ENCODE data around the gene MYL5. TPM values are rescaled to one million over a fixed set of nuclear protein-coding genes. Genes with fewer than 3 reads are reported as not detected.

Gene MYL5
- total and polyA plus RNA-seq, 12 donors, result 5.9 to 77.6 (median 21.5) TPM

GRCh38 chr4:679629-680028, 5.3 kb downstream of the MYL5 start:
- Histone ChIP-seq H3K27ac (no peak overlapping the region), H3K4me3 (no peak overlapping the region), H3K4me1 (replicated peaks in 1 of 2) (peaks cover 27 to 40% of the 10 kb centered on the region in 2 donors), H3K27me3 (no peaks in the 10 kb centered on the region), H3K9me3 (replicated peaks in 1 of 3) (no peaks in the 10 kb centered on the region), H3K36me3 (replicated peaks in 1 of 2) (no peaks in the 10 kb centered on the region)
- TF ChIP-seq POLR2A (IDR thresholded peaks at IDR 0.05) (no peak), CTCF (IDR thresholded peaks at IDR 0.05) (no peak)
- DNase-seq, result no peak
- WGBS, 4 donors, result 82 to 90% (median 84%) methylated on average over 3 to 11 of the region's 11 CpGs
- intact Hi-C loops (cut with DNase I), result no loop called here

- Histone ChIP-seq H3K27me3 (no peaks in the 10 kb centered on the region), H3K9me3 (replicated peaks in 1 of 3) (no peaks in the 10 kb centered on the region), H3K36me3 (replicated peaks in 1 of 2) (no peaks in the 10 kb centered on the region), H3K4me1 (replicated peaks in 1 of 2) (peaks cover 23 to 37% of the 10 kb centered on the region in 2 donors), H3K27ac (peak overlapping the region in 1 of 5 donors; percentile 8), H3K4me3 (no peak overlapping the region)
- 80 to 85% (median 81%) methylated on average over 8 to 9 of the region's 9 CpGs for WGBS, 4 donors
- TF ChIP-seq POLR2A (IDR thresholded peaks at IDR 0.05) (no peak), CTCF (IDR thresholded peaks at IDR 0.05) (no peak)
- DNase-seq, result no peak
- intact Hi-C loops (cut with DNase I), result no loop called here
Measured at GRCh38 chr4:680091-680490, 5.7 kb downstream of the MYL5 start.

GRCh38 chr4:680551-680927, 6.2 kb downstream of the MYL5 start:
- H3K4me3 ChIP-seq, result peak overlapping the region in 1 of 4 donors; percentile 60
- intact Hi-C loops (cut with DNase I), result no loop called here
- TF ChIP-seq CTCF (IDR thresholded peaks at IDR 0.05) (no peak), POLR2A (IDR thresholded peaks at IDR 0.05) (no peak)
- H3K36me3 ChIP-seq (replicated peaks in 1 of 2), result no peaks in the 10 kb centered on the region
- peaks cover 20 to 33% of the 10 kb centered on the region in 2 donors for H3K4me1 ChIP-seq (replicated peaks in 1 of 2)
- DNase-seq, result peak; percentile 54 to 72 (median 70)
- H3K27ac ChIP-seq, result peak overlapping the region in 1 of 5 donors; percentile 84
- no peaks in the 10 kb centered on the region for H3K9me3 ChIP-seq (replicated peaks in 1 of 3)
- WGBS, 4 donors, result 38 to 62% (median 51%) methylated on average over 7 to 17 of the region's 17 CpGs
- no peaks in the 10 kb centered on the region for H3K27me3 ChIP-seq

DNA sequence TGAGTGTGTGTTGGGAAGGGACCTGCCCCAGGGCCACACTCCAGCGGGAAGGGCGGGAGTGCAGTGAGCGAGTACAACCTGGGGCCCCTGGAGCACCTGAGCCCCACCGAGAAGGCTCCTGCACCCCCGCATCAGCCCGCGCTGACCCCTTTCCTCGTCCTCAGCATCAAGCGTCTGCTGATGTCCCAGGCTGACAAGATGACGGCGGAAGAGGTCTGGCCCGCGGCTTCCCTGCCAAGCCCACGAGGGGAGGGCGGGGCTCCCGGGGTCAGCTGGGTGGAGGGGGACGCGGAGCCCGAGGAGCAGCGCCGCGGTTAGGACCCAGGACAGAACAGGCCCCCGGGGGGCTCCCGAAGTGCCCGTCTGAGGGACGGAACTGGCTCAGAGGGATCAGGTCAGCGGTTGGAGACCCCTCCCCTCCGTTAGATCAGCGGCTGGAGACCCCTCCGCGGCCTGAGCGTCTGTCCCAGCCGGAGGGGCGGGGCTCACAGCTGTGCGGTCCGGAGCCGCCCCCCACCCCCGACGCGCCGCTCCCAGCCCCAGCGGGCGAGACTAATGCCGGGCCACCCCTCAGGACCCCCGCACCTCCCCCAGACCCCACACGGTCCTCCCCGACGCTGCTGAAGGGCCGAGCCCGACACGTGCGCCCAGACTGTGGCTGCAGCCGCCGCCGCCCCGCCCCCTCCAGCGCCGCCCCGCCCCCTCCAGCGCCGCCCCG, 6.7 kb downstream of the MYL5 start:
- no peaks in the 10 kb centered on the region for H3K36me3 ChIP-seq (replicated peaks in 1 of 2)
- peak; percentile 72 to 83 (median 82) for DNase-seq
- intact Hi-C loops (cut with DNase I), result no loop called here
- no peaks in the 10 kb centered on the region for H3K9me3 ChIP-seq (replicated peaks in 1 of 3)
- H3K4me3 ChIP-seq, result peak overlapping the region in 2 of 4 donors; percentile 60 to 64
- H3K27ac ChIP-seq, result peak overlapping the region in 3 of 5 donors; percentile 34 to 84 (median 45)
- 0 to 6% (median 2%) methylated on average over 11 to 52 of the region's 62 CpGs for WGBS, 4 donors
- peaks cover 20 to 36% of the 10 kb centered on the region in 2 donors for H3K4me1 ChIP-seq (replicated peaks in 1 of 2)
- no peaks in the 10 kb centered on the region for H3K27me3 ChIP-seq
- TF ChIP-seq CTCF (IDR thresholded peaks at IDR 0.05), result no peak
- peak in 1 of 2 donors; percentile 27 for TF ChIP-seq POLR2A (IDR thresholded peaks at IDR 0.05)
